GM12873 (cell line): ENCODE data around the gene ATRAID.

Source experiments
- TF ChIP-seq, protein P1 (sequence below): IDR thresholded peaks from 2 replicates; pipeline ENCODE4 v1.5.1; 2012; ENCODE audit warnings: low read depth, mild to moderate bottlenecking, moderate library complexity, low read length, control low read depth; ENCODE audit not compliant: insufficient read depth; ENCODE audit errors: missing control alignments

The ATRAID gene

DNA sequence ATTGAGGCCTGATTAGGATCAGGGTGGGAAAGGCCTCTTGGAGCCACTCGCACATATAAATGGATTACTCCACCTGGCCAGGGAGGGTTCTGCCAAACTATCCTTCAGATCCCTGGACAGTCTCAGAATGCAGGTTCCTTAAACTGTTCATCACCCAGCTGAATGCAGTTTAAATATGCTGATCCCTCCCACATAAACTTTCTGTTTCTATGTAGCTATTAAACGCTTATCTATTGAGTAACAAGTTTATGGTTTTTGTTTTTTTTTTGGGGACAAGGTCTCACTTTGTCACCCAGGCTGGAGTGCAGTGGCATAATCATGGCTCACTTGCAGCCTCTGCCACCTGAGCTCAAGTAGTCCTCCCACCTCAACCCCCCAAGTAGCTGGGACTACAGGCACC is 7.2 kb downstream of the ATRAID start:
- TF ChIP-seq, protein P1, sequence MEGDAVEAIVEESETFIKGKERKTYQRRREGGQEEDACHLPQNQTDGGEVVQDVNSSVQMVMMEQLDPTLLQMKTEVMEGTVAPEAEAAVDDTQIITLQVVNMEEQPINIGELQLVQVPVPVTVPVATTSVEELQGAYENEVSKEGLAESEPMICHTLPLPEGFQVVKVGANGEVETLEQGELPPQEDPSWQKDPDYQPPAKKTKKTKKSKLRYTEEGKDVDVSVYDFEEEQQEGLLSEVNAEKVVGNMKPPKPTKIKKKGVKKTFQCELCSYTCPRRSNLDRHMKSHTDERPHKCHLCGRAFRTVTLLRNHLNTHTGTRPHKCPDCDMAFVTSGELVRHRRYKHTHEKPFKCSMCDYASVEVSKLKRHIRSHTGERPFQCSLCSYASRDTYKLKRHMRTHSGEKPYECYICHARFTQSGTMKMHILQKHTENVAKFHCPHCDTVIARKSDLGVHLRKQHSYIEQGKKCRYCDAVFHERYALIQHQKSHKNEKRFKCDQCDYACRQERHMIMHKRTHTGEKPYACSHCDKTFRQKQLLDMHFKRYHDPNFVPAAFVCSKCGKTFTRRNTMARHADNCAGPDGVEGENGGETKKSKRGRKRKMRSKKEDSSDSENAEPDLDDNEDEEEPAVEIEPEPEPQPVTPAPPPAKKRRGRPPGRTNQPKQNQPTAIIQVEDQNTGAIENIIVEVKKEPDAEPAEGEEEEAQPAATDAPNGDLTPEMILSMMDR = no peak

GRCh38 chr2:27220091-27220490 is 8.2 kb downstream of the ATRAID start:
- TF ChIP-seq, protein P1 = no peak

DNA sequence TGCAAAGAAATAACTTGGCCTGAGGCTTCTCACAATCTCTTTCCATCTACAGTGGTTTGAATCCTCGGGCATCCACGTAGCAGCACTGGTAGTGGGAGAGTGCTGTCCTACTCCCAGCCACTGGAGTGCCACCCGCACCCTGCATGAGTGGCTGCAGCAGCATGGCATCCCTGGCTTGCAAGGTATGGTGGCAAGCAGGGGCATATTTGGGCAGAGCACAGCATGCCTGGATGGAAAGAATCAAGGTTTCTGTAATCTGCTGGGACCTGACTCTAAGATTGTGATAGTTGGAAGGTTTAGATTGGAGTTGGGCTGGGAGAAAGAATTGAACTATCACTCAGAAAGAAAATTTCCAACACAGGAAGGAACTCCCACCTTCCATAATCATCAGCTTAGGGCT is 9.3 kb downstream of the ATRAID start:
- TF ChIP-seq, protein P1 = no peak

GRCh38 chr2:27222407-27222806 is 10.6 kb downstream of the ATRAID start:
- TF ChIP-seq, protein P1 = no peak

GRCh38 chr2:27223416-27223815 is 11.6 kb downstream of the ATRAID start:
- TF ChIP-seq, protein P1 = no peak

- TF ChIP-seq, protein P1 = no peak
Measured at GRCh38 chr2:27225526-27225925, 13.7 kb downstream of the ATRAID start.

- TF ChIP-seq, protein P1 = no peak
Measured at GRCh38 chr2:27227501-27227900, 15.7 kb downstream of the ATRAID start.

- TF ChIP-seq, protein P1 = no peak
Measured at GRCh38 chr2:27231921-27232320, 20.1 kb downstream of the ATRAID start.
